ENCODE data around the gene KCNJ13. TPM values are rescaled to one million over a fixed set of nuclear protein-coding genes. Genes with fewer than 3 reads are reported as not detected.

KCNJ13 gene
- total RNA-seq, 1 donor from 2014 or later: not detected

Other genes with a start within 250 kb of the KCNJ13 start
- not detected in 2 replicates for gene CHRNG, start 236.9 kb downstream of the KCNJ13 start, total RNA-seq
- gene TIGD1, start 226.0 kb downstream of the KCNJ13 start, total RNA-seq: 11.8 and 12.8 TPM in 2 replicates
- gene EIF4E2, start 225.9 kb downstream of the KCNJ13 start, total RNA-seq: 85.7 and 89.0 TPM in 2 replicates
- gene EFHD1, start 143.0 kb downstream of the KCNJ13 start, total RNA-seq: 4.1 and 4.7 TPM in 2 replicates
- 70.3 and 71.4 TPM in 2 replicates for gene GIGYF2, start 79.2 kb downstream of the KCNJ13 start, total RNA-seq
- gene SNORC, start 93.7 kb upstream of the KCNJ13 start, total RNA-seq: 2.8 and 3.0 TPM in 2 replicates
- gene NGEF, start 236.7 kb upstream of the KCNJ13 start, total RNA-seq: 0.96 and 1.5 TPM in 2 replicates

All from neural crest cell (in vitro differentiated cells).